Peyer's patch (tissue), 4 donors: ENCODE measurements around the gene CDH6.

Source experiments
- POLR2A ChIP-seq, 2 donors: fragments of 450-650 bp; IDR thresholded peaks; one replicate each; pipeline ENCODE4 v1.5.1; 2017; ENCODE audit warnings: antibody characterized with exemption in 2 of 2, mild to moderate bottlenecking in 2 of 2, moderate library complexity in 2 of 2
- TF ChIP-seq, protein P1 (sequence below), 6 experiments: fragments of 450-650 bp in 4 of 6; fragments of 200-600 bp in 2 of 6; sonication (generic) in 1 of 6; IDR thresholded peaks; one replicate each; pipeline ENCODE4 v1.5.1; 2017 to 2019; ENCODE audit warnings: antibody characterized with exemption in 6 of 6, mild to moderate bottlenecking in 3 of 6, moderate library complexity in 1 of 6

DNA sequence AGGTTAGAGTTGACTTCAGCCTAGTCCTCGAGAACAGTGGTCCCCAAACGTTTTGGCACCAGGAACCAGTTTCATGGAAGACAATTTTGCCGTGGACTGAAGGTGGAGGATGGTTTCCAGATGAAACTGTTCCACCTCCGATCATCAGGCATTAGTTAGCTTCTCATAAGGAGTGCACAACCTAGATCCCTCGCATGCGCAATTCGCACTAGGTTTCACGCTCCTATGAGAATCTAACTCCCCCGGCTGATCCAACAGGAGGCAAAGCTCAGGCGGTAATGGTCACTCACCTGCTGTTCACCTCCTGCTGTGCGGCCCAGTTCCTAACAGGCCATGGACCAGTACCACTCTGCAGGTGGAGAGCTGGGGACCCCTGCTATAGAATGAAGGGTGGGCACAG lies 163.6 kb downstream of the CDH6 start:
- TF ChIP-seq, protein P1, sequence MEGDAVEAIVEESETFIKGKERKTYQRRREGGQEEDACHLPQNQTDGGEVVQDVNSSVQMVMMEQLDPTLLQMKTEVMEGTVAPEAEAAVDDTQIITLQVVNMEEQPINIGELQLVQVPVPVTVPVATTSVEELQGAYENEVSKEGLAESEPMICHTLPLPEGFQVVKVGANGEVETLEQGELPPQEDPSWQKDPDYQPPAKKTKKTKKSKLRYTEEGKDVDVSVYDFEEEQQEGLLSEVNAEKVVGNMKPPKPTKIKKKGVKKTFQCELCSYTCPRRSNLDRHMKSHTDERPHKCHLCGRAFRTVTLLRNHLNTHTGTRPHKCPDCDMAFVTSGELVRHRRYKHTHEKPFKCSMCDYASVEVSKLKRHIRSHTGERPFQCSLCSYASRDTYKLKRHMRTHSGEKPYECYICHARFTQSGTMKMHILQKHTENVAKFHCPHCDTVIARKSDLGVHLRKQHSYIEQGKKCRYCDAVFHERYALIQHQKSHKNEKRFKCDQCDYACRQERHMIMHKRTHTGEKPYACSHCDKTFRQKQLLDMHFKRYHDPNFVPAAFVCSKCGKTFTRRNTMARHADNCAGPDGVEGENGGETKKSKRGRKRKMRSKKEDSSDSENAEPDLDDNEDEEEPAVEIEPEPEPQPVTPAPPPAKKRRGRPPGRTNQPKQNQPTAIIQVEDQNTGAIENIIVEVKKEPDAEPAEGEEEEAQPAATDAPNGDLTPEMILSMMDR (IDR thresholded peaks at IDR 0.05), result no peak
- no peak for TF ChIP-seq POLR2A (IDR thresholded peaks at IDR 0.05)
